K562 treated with DMSO at 1 percent for 12 hours (cell line): ENCODE measurements around the gene MBLAC2. TPM values are rescaled to one million over a fixed set of nuclear protein-coding genes. Genes with fewer than 3 reads are reported as not detected.

Experiments
- total RNA-seq: library from RNA; unstranded; fragments of 300-600 nt; gene quantifications from 2 replicates; pipeline ENCODE4 v1.2.3, GENCODE V29; 2022; ENCODE audit not compliant: insufficient read depth

The MBLAC2 gene
- total RNA-seq, result 3.4 and 8.9 TPM in 2 replicates

GRCh38 chr5:90474235-90475107, at the start of gene MBLAC2, which contains the start of gene POLR3G:
MBLAC2 (minus strand) TSS chr5:90474771; CDS start chr5:90474292, 479 bp downstream.
POLR3G (plus strand) TSS chr5:90474864; CDS start chr5:90485568, 10,704 bp downstream.

GRCh38 chr5:90409318-90410177, 65.0 kb downstream of the MBLAC2 start, which contains the start of gene CETN3:
CETN3 (minus strand) TSS chr5:90409756; CDS start chr5:90409661, 95 bp downstream.

Other genes with a start within 250 kb of the MBLAC2 start
- 23.7 and 30.5 TPM in 2 replicates for gene CETN3, start 65.0 kb downstream of the MBLAC2 start, total RNA-seq
- gene POLR3G, start 93 bp upstream of the MBLAC2 start, total RNA-seq, result 2.7 and 9.5 TPM in 2 replicates
- gene LYSMD3, start 54.8 kb upstream of the MBLAC2 start, total RNA-seq, result 7.4 and 21.4 TPM in 2 replicates
- 6.3 and 15.1 TPM in 2 replicates for gene ADGRV1, start 84.0 kb upstream of the MBLAC2 start, total RNA-seq